Natural killer cell (primary cell): ENCODE data around the gene MBP. TPM values are rescaled to one million over a fixed set of nuclear protein-coding genes. Genes with fewer than 3 reads are reported as not detected.

Experiments
- ATAC-seq, 3 donors: fragments of 150-1000 bp in 2 of 3; fragments of 200-7000 bp in 1 of 3; cut with Tn5 transposase; 1 replicate in 1 of 3; 2 replicates in 2 of 3; pipeline ENCODE4 v1.10.0; 2021; ENCODE audit warnings: mild to moderate bottlenecking in 2 of 3, moderate library complexity in 2 of 3
- DNase-seq, 2 donors: peaks; one replicate each; pipeline versions ENCODE4 v3.0.0 to v3.0.0-alpha.2; 2013 to 2021; ENCODE audit warnings: mixed read lengths in 1 of 2
- H3K27ac ChIP-seq: one replicate; pipeline ENCODE4 v1.5.1; 2013; ENCODE audit warnings: mild to moderate bottlenecking, low read length
- H3K27me3 ChIP-seq: one replicate; pipeline ENCODE4 v1.6.1; 2013; ENCODE audit warnings: low read length; ENCODE audit not compliant: control insufficient read depth, insufficient read depth
- H3K36me3 ChIP-seq: one replicate; pipeline ENCODE4 v1.6.1; 2013; ENCODE audit warnings: low read length; ENCODE audit not compliant: control insufficient read depth, insufficient read depth
- H3K4me1 ChIP-seq: one replicate; pipeline ENCODE4 v1.6.1; 2013; ENCODE audit warnings: low read length; ENCODE audit not compliant: control insufficient read depth, insufficient read depth
- H3K4me3 ChIP-seq: one replicate; pipeline ENCODE4 v1.5.1; 2013; ENCODE audit warnings: low read length
- H3K9me3 ChIP-seq: one replicate; pipeline ENCODE4 v1.6.1; 2013; ENCODE audit warnings: low read length; ENCODE audit not compliant: control insufficient read depth, insufficient read depth
- H3K27ac Mint-ChIP-seq, 2 donors: one replicate each; pipeline ENCODE4 v1.8.0; 2022; ENCODE audit warnings: mild to moderate bottlenecking in 2 of 2, mixed read lengths in 2 of 2, moderate library complexity in 1 of 2
- H3K27me3 Mint-ChIP-seq, 2 donors: one replicate each; pipeline ENCODE4 v1.8.0; 2022; ENCODE audit warnings: low read depth in 2 of 2, mixed read lengths in 2 of 2
- H3K36me3 Mint-ChIP-seq: one replicate; pipeline ENCODE4 v1.8.0; 2022; ENCODE audit warnings: mixed read lengths
- H3K4me1 Mint-ChIP-seq, 2 donors: one replicate each; pipeline ENCODE4 v1.8.0; 2022; ENCODE audit warnings: mixed read lengths in 2 of 2
- H3K4me3 Mint-ChIP-seq: one replicate; pipeline ENCODE4 v1.8.0; 2022; ENCODE audit warnings: mild to moderate bottlenecking, moderate library complexity, mixed read lengths
- H3K9me3 Mint-ChIP-seq, 2 donors: one replicate each; pipeline ENCODE4 v1.8.0; 2022; ENCODE audit warnings: mixed read lengths in 2 of 2
- CTCF ChIP-seq: fragments of 200-600 bp; IDR thresholded peaks from one replicate; pipeline ENCODE4 v1.8.0; 2022; ENCODE audit warnings: antibody characterized with exemption
- WGBS: methylation state at CpG from one replicate; pipeline ENCODE4 v1.1.7; 2013; ENCODE audit warnings: missing lambda C conversion rate; ENCODE audit not compliant: insufficient coverage; 5-methylcytosine and 5-hydroxymethylcytosine counted together
- intact Hi-C: fragments of 100-400 bp; cut with micrococcal nuclease; formaldehyde crosslinking; loops from one replicate; pipeline ENCODE4 v1.14.2; 2022
- total RNA-seq, 4 donors: library from RNA; stranded (reverse); fragments of 120-200 nt in 1 of 4; gene quantifications; one replicate each; pipeline versions ENCODE4 v1.2.3 to v1.2.4, GENCODE V29; 2013 to 2022

The MBP gene
- total RNA-seq, 3 donors from 2014 or later (not counting 1 experiment from before 2014, with no cell fraction given), result 183 to 344 (median 325) TPM

DNA sequence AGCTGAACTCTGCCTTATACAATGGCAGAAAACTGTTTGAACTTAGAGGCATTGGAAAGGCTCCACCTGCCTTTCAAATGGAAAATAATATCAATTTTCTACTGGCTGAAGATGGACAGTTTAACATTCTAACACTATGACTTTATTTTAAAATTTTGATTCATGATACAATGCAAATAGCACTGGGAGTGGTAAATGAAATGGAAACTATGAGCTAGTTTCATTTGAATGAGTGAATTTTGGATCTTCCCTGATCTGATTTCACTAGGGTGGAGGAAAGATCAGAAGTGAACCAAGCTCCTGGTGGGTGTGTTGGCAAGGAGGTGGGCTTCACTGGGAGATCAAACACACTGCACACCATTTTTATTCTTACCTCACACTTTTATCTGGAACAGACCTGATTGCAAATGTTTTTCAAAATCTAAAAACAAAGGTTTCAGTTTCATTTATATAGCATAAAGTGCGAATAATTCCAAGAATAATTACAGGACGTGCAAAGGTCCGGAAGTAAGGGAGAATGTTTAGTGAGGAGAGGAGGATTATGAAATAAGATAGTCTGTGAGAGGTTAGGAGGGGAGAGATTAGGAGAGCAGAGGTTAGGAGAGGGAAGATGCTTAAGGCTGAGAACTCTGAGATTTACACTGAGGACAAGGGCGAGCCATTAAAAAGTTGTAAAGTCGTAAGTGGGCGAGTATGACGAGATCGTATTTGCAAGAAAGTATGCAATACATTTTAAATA, 18.6 kb upstream of the MBP start:
- Mint-ChIP-seq H3K9me3 (no peaks in the 10 kb centered on the region), H3K4me1 (peaks cover 20 to 27% of the 10 kb centered on the region in 2 donors), H3K4me3 (no peak overlapping the region), H3K27me3 (no peaks in the 10 kb centered on the region), H3K27ac (no peak overlapping the region), H3K36me3 (no peaks in the 10 kb centered on the region)
- Histone ChIP-seq H3K4me1 (peaks cover 18% of the 10 kb centered on the region), H3K4me3 (no peak overlapping the region), H3K27me3 (no peaks in the 10 kb centered on the region), H3K27ac (no peak overlapping the region), H3K36me3 (no peaks in the 10 kb centered on the region), H3K9me3 (no peaks in the 10 kb centered on the region)
- ATAC-seq, result no peak
- no peak for TF ChIP-seq CTCF
- no peak for DNase-seq
- WGBS, result 80% methylated on average over 8 of the region's 8 CpGs
- intact Hi-C loops, result no loop called here

- Mint-ChIP-seq H3K4me1 (peaks cover 26 to 32% of the 10 kb centered on the region in 2 donors), H3K9me3 (no peaks in the 10 kb centered on the region), H3K27me3 (no peaks in the 10 kb centered on the region), H3K36me3 (no peaks in the 10 kb centered on the region), H3K4me3 (no peak overlapping the region), H3K27ac (no peak overlapping the region)
- intact Hi-C loops, result no loop called here
- Histone ChIP-seq H3K36me3 (no peaks in the 10 kb centered on the region), H3K4me1 (peaks cover 19% of the 10 kb centered on the region), H3K27me3 (no peaks in the 10 kb centered on the region), H3K27ac (no peak overlapping the region), H3K9me3 (no peaks in the 10 kb centered on the region), H3K4me3 (no peak overlapping the region)
- ATAC-seq, result no peak
- TF ChIP-seq CTCF, result no peak
- WGBS, result 96% methylated on average over 4 of the region's 4 CpGs
- DNase-seq, result no peak
Observed at GRCh38 chr18:77150588-77150987, 18.0 kb upstream of the MBP start.

- no peak overlapping the region for H3K4me3 ChIP-seq
- H3K9me3 ChIP-seq, result peaks cover 4% of the 10 kb centered on the region
- Mint-ChIP-seq H3K9me3 (no peaks in the 10 kb centered on the region), H3K36me3 (no peaks in the 10 kb centered on the region), H3K27ac (peak overlapping the region; percentile 83 to 87), H3K4me3 (no peak overlapping the region), H3K4me1 (peaks cover 42 to 50% of the 10 kb centered on the region in 2 donors), H3K27me3 (no peaks in the 10 kb centered on the region)
- H3K36me3 ChIP-seq, result no peaks in the 10 kb centered on the region
- no peaks in the 10 kb centered on the region for H3K27me3 ChIP-seq
- H3K4me1 ChIP-seq, result peaks cover 26% of the 10 kb centered on the region
- TF ChIP-seq CTCF, result no peak
- no peak for DNase-seq
- 45% methylated on average over 2 of the region's 2 CpGs for WGBS
- ATAC-seq, result peak in 1 of 3 donors; percentile 8
- intact Hi-C loops, result loop anchor here (5.0 kb wide), 1 partner anchor 59 kb away; no protein-coding TSS in a partner anchor
- no peak overlapping the region for H3K27ac ChIP-seq
Observed at GRCh38 chr18:77148289-77148688, 15.7 kb upstream of the MBP start.
